HUES6 (cell line): ENCODE results near the gene ENPP3.

Experiments used
- H3K27ac ChIP-seq: 2 replicates; pipeline ENCODE4 v1.7.0; 2013; ENCODE audit warnings: low read depth, mild to moderate bottlenecking, low read length, inconsistent platforms
- H3K27me3 ChIP-seq: 2 replicates; pipeline ENCODE4 v1.6.1; 2013; ENCODE audit warnings: low read length; ENCODE audit not compliant: control insufficient read depth, insufficient read depth
- H3K36me3 ChIP-seq: 2 replicates; pipeline ENCODE4 v1.6.1; 2013; ENCODE audit warnings: low read length; ENCODE audit not compliant: control insufficient read depth, insufficient read depth
- H3K4me1 ChIP-seq: 2 replicates; pipeline ENCODE4 v1.6.1; 2013; ENCODE audit warnings: low read length; ENCODE audit not compliant: control insufficient read depth, insufficient read depth
- H3K4me3 ChIP-seq: 2 replicates; pipeline ENCODE4 v1.5.1; 2013; ENCODE audit warnings: low read depth, low read length
- H3K9ac ChIP-seq: one replicate; pipeline ENCODE4 v1.6.1; 2013; ENCODE audit warnings: mild to moderate bottlenecking, low read length
- H3K9me3 ChIP-seq: 2 replicates; pipeline ENCODE4 v1.6.1; 2013; ENCODE audit warnings: low read depth, low read length; ENCODE audit not compliant: control insufficient read depth, insufficient read depth

The ENPP3 gene

GRCh38 chr6:131781687-131782086 is 144.6 kb downstream of the ENPP3 start:
- H3K27ac ChIP-seq: no peak overlapping the region
- no peaks in the 10 kb centered on the region for H3K9me3 ChIP-seq
- no peaks in the 10 kb centered on the region for H3K27me3 ChIP-seq

DNA sequence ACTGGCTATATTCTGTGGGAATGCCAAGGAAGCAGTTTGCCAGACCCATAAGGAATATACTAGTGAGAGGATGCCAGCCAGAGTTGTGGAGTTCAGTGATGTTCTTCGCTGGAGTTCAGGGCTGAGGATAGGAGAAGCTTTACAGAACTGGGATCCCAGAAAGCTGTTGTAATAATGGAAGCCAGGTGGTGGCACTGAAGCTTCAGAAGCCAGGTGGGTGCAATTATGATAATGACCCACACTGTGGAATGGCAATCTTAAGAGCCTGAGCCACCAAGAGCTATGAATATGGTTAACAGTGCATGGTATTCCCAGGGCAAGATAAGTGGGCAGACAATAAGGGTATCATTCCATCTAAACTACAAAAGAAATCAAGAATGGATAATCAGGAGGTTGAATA is 145.7 kb downstream of the ENPP3 start:
- H3K9ac ChIP-seq: no peak overlapping the region
- no peak overlapping the region for H3K4me3 ChIP-seq
- H3K27ac ChIP-seq: no peak overlapping the region
- no peaks in the 10 kb centered on the region for H3K27me3 ChIP-seq
- no peaks in the 10 kb centered on the region for H3K36me3 ChIP-seq
- H3K9me3 ChIP-seq: no peaks in the 10 kb centered on the region
- H3K4me1 ChIP-seq: no peaks in the 10 kb centered on the region

More at GRCh38 chr6:131781687-131782086, 144.6 kb downstream of the ENPP3 start:
- no peaks in the 10 kb centered on the region for H3K4me1 ChIP-seq
- H3K9ac ChIP-seq: no peak overlapping the region
- no peaks in the 10 kb centered on the region for H3K36me3 ChIP-seq
- H3K4me3 ChIP-seq: no peak overlapping the region

DNA sequence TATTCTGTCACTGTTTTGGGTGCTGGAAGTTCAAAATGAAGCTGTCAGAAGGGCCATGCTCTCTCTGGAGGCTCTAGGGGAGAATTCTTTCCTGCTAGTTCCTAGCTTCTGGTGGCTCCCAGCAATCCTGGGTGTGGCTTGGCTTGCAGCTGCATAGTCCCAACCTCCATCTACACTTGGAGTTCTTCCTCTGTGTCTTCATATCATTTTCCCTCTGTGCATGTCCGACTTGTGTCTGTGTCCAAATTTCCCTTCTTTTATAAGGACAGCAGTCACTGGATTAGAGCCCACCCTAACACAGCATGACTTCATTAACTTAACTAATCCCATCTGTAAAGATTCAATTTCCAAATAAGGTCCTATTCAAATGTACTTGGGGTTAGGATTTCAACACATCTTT is 147.5 kb downstream of the ENPP3 start:
- H3K9ac ChIP-seq: no peak overlapping the region
- H3K36me3 ChIP-seq: no peaks in the 10 kb centered on the region
- H3K9me3 ChIP-seq: no peaks in the 10 kb centered on the region
- H3K27ac ChIP-seq: no peak overlapping the region
- H3K27me3 ChIP-seq: no peaks in the 10 kb centered on the region
- no peak overlapping the region for H3K4me3 ChIP-seq
- H3K4me1 ChIP-seq: 0 out of 2 replicates have a peak, but pooled peaks cover 3% of the 10 kb centered on the region

- H3K27ac ChIP-seq: no peak overlapping the region
- H3K27me3 ChIP-seq: no peaks in the 10 kb centered on the region
- H3K9me3 ChIP-seq: no peaks in the 10 kb centered on the region
- no peak overlapping the region for H3K9ac ChIP-seq
- no peaks in the 10 kb centered on the region for H3K36me3 ChIP-seq
- H3K4me3 ChIP-seq: no peak overlapping the region
- peaks cover 7% of the 10 kb centered on the region for H3K4me1 ChIP-seq
Measured at GRCh38 chr6:131787079-131787478, 150.0 kb downstream of the ENPP3 start.

DNA sequence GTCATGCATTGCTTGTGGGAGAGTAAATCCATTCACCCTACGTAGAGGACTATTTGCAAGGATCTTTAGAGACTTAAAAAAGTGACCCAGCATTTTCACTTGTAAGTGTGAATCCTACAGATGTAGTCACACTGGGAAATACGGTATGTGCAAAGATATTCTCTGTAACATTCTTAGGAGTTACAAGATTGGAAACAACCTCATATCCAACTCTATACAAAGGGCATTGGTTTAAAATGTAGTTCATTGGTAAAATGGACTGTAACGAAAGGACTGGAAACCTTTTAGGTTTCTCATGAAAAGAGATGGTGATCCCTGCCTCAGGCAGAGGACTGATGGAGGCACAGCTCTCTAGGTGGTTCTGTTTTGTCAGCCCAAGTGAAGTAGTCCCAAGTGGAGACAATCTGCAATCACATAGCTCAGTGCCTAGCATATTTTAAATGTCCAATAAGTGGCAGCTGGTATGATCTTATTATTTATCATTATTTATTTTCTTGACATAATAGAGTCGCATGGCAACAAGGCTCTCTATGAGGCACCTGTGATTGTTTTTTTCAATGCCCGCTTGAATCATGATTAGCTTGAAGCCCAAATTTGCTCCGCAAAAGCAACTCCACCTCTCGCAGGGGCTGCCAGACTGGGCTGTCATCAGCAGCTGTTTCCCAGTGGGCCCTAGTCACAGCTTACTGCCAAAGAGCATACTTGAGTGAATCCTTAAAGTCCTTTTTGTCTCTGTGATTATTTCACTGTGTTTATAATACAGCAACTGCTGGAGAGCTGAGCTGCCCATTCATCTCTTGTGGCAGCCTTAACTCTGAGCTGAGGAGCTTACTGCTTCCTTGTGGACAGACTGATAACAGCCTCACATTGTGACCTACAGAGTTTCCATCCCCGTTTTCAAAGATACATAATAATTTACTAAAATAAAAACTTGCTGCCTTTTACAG is 150.9 kb downstream of the ENPP3 start:
- Histone ChIP-seq H3K27ac (no peak overlapping the region), H3K4me1 (peaks cover 15% of the 10 kb centered on the region), H3K36me3 (no peaks in the 10 kb centered on the region), H3K9me3 (no peaks in the 10 kb centered on the region), H3K9ac (no peak overlapping the region), H3K4me3 (no peak overlapping the region), H3K27me3 (no peaks in the 10 kb centered on the region)

- Histone ChIP-seq H3K4me3 (no peak overlapping the region), H3K27ac (no peak overlapping the region), H3K9ac (no peak overlapping the region)
Measured at GRCh38 chr6:131789219-131789618, 152.1 kb downstream of the ENPP3 start.

DNA sequence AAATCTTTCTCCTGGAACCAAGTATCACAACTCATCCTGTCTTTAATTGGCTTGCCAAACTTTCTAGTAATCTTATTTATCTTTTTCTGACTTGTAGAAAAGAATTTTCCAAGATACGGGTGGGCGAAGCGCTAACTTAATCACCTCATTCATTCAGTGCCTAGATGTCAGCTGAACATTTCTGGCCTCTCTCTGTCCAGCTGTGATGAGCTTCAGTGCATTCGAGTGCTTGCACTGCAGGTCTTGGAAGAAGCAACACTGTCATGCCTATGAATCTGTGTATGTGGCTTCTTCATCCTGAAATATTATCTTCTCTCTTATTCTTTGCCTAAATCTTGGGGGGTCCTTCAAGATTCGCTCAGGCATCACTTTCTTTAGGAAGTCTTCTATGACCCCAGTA is 154.4 kb downstream of the ENPP3 start:
- Histone ChIP-seq H3K27ac (no peak overlapping the region), H3K9ac (no peak overlapping the region), H3K27me3 (no peaks in the 10 kb centered on the region), H3K4me3 (no peak overlapping the region), H3K36me3 (no peaks in the 10 kb centered on the region), H3K4me1 (peaks cover 20% of the 10 kb centered on the region), H3K9me3 (no peaks in the 10 kb centered on the region)

More at GRCh38 chr6:131789219-131789618, 152.1 kb downstream of the ENPP3 start:
- H3K27me3 ChIP-seq: no peaks in the 10 kb centered on the region
- no peaks in the 10 kb centered on the region for H3K9me3 ChIP-seq
- H3K36me3 ChIP-seq: no peaks in the 10 kb centered on the region
- H3K4me1 ChIP-seq: peaks cover 15% of the 10 kb centered on the region

- H3K27me3 ChIP-seq: no peaks in the 10 kb centered on the region
- H3K27ac ChIP-seq: no peak overlapping the region
- H3K9ac ChIP-seq: no peak overlapping the region
- H3K9me3 ChIP-seq: no peaks in the 10 kb centered on the region
- H3K4me1 ChIP-seq: peaks cover 20% of the 10 kb centered on the region
- no peaks in the 10 kb centered on the region for H3K36me3 ChIP-seq
- no peak overlapping the region for H3K4me3 ChIP-seq
Measured at GRCh38 chr6:131792091-131792496, 155.0 kb downstream of the ENPP3 start.

DNA sequence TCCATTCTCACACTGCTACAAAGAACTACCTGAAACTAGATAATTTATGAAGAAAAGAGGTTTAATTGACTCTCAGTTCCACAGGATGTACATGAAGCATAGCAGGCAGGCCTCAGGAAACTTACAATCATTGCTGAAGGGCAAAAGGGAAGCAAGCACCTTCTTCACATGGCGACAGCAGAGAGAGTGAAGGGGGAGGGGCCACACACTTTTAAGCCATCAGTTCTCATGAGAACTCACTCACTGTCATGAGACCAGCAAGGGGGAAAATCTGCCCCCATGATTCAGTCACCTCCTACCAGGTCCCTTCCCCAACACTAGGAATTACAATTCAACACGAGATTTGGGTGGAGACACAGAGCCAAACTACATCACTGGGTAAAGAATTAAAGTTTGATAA is 158.3 kb downstream of the ENPP3 start:
- H3K27me3 ChIP-seq: no peaks in the 10 kb centered on the region

More for the DNA sequence above, 158.3 kb downstream of the ENPP3 start:
- Histone ChIP-seq H3K27ac (no peak overlapping the region), H3K4me1 (peaks cover 17% of the 10 kb centered on the region), H3K4me3 (no peak overlapping the region), H3K9ac (no peak overlapping the region), H3K9me3 (no peaks in the 10 kb centered on the region), H3K36me3 (no peaks in the 10 kb centered on the region)
